Ishikawa (cell line): ENCODE measurements around the gene APLF.

Experiments
- CEBPB ChIP-seq: IDR thresholded peaks from 2 replicates; pipeline ENCODE4 v1.6.1; 2012
- CREB1 ChIP-seq: IDR thresholded peaks from 2 replicates; pipeline ENCODE4 v1.6.1; 2012; ENCODE audit warnings: low read depth
- EGR1 ChIP-seq: IDR thresholded peaks from 2 replicates; pipeline ENCODE4 v1.6.1; 2012
- EP300 ChIP-seq: IDR thresholded peaks from 2 replicates; pipeline ENCODE4 v1.6.1; 2012; ENCODE audit warnings: borderline replicate concordance
- FOXM1 ChIP-seq: IDR thresholded peaks from 2 replicates; pipeline ENCODE4 v1.6.1; 2012; ENCODE audit warnings: low read depth, borderline replicate concordance
- NFIC ChIP-seq: IDR thresholded peaks from 2 replicates; pipeline ENCODE4 v1.6.1; 2012
- RAD21 ChIP-seq: IDR thresholded peaks from 2 replicates; pipeline ENCODE4 v1.6.1; 2012; ENCODE audit warnings: low read depth
- TAF1 ChIP-seq: IDR thresholded peaks from 2 replicates; pipeline ENCODE4 v1.6.1; 2012; ENCODE audit warnings: low read depth, mild to moderate bottlenecking
- TCF12 ChIP-seq: IDR thresholded peaks from 2 replicates; pipeline ENCODE4 v1.6.1; 2012; ENCODE audit warnings: low read depth
- TEAD4 ChIP-seq: IDR thresholded peaks from 2 replicates; pipeline ENCODE4 v1.6.1; 2012
- USF1 ChIP-seq: IDR thresholded peaks from 2 replicates; pipeline ENCODE4 v1.6.1; 2012
- YY1 ChIP-seq: IDR thresholded peaks from 2 replicates; pipeline ENCODE4 v1.6.1; 2012; ENCODE audit warnings: low read depth
- ZBTB7A ChIP-seq: IDR thresholded peaks from 2 replicates; pipeline ENCODE4 v1.6.1; 2012; ENCODE audit warnings: low read depth
- TF ChIP-seq, protein P1 (sequence below): IDR thresholded peaks from 2 replicates; pipeline ENCODE4 v1.6.1; 2012
- TF ChIP-seq, protein P2 (sequence below): IDR thresholded peaks from 2 replicates; pipeline ENCODE4 v1.6.1; 2012; ENCODE audit warnings: low read depth, mild to moderate bottlenecking

APLF gene

GRCh38 chr2:68452158-68452900 is 15.1 kb upstream of the APLF start:
- TF ChIP-seq FOXM1, result no peak
- no peak for TF ChIP-seq NFIC

GRCh38 chr2:68453761-68454360 is 13.5 kb upstream of the APLF start:
- TF ChIP-seq TEAD4 (no peak), USF1 (no peak), CREB1 (no peak), FOXM1 (no peak), TAF1 (no peak), NFIC (no peak), CEBPB (no peak), RAD21 (no peak), YY1 (no peak), EGR1 (no peak), TCF12 (no peak), ZBTB7A (no peak), EP300 (no peak)
- TF ChIP-seq, protein P1, sequence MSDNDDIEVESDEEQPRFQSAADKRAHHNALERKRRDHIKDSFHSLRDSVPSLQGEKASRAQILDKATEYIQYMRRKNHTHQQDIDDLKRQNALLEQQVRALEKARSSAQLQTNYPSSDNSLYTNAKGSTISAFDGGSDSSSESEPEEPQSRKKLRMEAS, result no peak
- TF ChIP-seq, protein P2, sequence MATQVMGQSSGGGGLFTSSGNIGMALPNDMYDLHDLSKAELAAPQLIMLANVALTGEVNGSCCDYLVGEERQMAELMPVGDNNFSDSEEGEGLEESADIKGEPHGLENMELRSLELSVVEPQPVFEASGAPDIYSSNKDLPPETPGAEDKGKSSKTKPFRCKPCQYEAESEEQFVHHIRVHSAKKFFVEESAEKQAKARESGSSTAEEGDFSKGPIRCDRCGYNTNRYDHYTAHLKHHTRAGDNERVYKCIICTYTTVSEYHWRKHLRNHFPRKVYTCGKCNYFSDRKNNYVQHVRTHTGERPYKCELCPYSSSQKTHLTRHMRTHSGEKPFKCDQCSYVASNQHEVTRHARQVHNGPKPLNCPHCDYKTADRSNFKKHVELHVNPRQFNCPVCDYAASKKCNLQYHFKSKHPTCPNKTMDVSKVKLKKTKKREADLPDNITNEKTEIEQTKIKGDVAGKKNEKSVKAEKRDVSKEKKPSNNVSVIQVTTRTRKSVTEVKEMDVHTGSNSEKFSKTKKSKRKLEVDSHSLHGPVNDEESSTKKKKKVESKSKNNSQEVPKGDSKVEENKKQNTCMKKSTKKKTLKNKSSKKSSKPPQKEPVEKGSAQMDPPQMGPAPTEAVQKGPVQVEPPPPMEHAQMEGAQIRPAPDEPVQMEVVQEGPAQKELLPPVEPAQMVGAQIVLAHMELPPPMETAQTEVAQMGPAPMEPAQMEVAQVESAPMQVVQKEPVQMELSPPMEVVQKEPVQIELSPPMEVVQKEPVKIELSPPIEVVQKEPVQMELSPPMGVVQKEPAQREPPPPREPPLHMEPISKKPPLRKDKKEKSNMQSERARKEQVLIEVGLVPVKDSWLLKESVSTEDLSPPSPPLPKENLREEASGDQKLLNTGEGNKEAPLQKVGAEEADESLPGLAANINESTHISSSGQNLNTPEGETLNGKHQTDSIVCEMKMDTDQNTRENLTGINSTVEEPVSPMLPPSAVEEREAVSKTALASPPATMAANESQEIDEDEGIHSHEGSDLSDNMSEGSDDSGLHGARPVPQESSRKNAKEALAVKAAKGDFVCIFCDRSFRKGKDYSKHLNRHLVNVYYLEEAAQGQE, result no peak

DNA sequence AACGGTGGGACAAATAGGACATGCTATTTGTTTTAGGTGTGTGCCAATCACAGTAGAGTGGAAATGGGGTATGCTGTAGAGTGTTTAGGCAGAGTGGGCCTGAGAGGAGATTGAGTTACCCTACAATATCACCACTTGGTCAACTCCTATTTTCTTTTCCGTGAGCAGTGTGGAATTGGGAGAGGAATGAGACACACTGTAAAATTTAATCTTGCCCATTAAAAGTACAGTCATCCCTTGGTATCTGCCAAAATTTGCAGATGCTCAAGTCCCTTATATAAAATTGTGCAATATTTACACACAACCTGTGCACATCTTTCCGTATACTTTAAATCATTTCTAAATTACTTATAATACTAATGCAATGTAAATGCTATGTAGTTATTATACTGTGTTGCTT is 12.7 kb upstream of the APLF start:
- no peak for TF ChIP-seq TEAD4
- TF ChIP-seq RAD21, result no peak
- TF ChIP-seq, protein P2, result no peak
- TF ChIP-seq FOXM1, result no peak

GRCh38 chr2:68456198-68456597 is 11.2 kb upstream of the APLF start:
- no peak for TF ChIP-seq EP300
- no peak for TF ChIP-seq CEBPB
- TF ChIP-seq, protein P1, result no peak
- TF ChIP-seq EGR1, result no peak
- TF ChIP-seq TAF1, result no peak
- TF ChIP-seq TCF12, result no peak
- TF ChIP-seq YY1, result no peak
- no peak for TF ChIP-seq RAD21
- TF ChIP-seq CREB1, result no peak

DNA sequence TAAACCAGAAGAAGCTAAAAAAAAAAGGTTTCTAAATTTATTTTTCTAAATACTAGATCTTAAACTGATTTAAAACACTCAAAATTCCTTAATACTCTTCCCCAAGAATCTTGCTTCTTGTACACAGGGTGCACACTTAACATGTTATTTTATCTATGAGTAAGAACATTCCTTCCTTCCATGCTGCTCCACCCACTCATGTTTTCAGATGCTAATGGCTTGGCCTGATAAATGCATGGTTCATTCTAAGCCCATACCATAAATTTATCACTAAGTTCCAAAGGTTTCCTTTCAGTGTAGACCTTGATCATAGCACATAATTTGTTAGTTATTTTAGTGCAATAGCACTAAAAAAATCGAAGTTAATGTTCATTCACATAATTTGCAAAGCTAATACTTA is 8.4 kb upstream of the APLF start:
- TF ChIP-seq ZBTB7A (no peak), YY1 (no peak), CEBPB (no peak), RAD21 (no peak), EP300 (no peak), EGR1 (no peak), TEAD4 (no peak), TCF12 (no peak), FOXM1 (no peak), TAF1 (no peak), CREB1 (no peak), NFIC (no peak), USF1 (no peak)
- TF ChIP-seq, protein P1, result no peak
- TF ChIP-seq, protein P2, result no peak
